ENCODE data around the gene CALML4. TPM values are rescaled to one million over a fixed set of nuclear protein-coding genes. Genes with fewer than 3 reads are reported as not detected.
A peak's percentile ranks its signal among the peaks of the same experiment; 100 is the strongest.
"Not testable (repeated sequence)": the region's sequence is repeated elsewhere in the genome, so short reads cannot be mapped to it uniquely, and the experiment has no call there.

Gene CALML4
- total RNA-seq, 1 experiment from 2014 or later, result 2.2 TPM

- DNase-seq (ENCODE audit: low read depth), result not testable (repeated sequence)
These were observed 20.3 kb upstream of the CALML4 start for GRCh38 chr15:68225442-68225841.

GRCh38 chr15:68224546-68225250, 19.6 kb upstream of the CALML4 start:
- no peak for DNase-seq (ENCODE audit: low read depth)

GRCh38 chr15:68224108-68224507, 19.0 kb upstream of the CALML4 start:
- no peak for DNase-seq (ENCODE audit: low read depth)

- no peak for DNase-seq (ENCODE audit: low read depth)
These were observed 18.0 kb upstream of the CALML4 start for GRCh38 chr15:68223171-68223570.

GRCh38 chr15:68222432-68222743, 17.3 kb upstream of the CALML4 start:
- not testable (repeated sequence) for DNase-seq (ENCODE audit: low read depth)

DNA sequence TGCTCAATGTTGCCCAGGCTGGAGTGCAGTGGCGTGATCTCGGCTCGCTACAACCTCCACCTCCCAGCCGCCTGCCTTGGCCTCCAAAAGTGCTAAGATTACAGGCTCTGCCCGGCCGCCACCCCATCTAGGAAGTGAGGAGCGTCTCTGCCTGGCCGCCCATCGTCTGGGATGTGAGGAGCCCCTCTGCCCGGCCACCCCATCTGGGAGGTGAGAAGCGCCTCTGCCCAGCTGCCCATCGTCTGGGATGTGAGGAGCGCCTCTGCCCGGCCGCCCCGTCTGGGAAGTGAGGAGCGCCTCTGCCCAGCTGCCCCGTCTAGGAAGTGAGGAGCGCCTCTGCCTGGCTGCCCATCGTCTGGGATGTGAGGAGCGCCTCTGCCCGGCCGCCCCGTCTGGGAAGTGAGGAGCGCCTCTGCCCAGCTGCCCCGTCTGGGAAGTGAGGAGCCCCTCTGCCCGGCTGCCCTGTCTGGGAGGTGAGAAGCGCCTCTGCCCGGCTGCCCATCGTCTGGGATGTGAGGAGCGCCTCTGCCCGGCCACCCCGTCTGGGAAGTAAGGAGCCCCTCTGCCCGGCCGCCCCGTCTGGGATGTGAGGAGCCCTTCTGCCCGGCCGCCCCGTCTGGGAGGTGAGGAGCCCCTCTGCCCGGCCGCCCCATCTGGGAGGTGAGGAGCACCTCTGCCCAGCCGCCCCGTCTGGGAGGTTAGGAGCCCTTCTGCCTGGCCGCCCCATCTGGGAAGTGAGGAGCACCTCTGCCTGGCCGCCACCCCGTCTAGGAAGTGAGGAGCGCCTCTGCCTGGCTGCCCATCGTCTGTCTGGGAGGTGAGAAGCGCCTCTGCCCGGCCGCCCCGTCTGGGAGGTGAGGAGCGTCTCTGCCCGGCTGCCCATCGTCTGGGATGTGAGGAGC, 16.6 kb upstream of the CALML4 start:
- DNase-seq (ENCODE audit: low read depth), result not testable (repeated sequence)

DNA sequence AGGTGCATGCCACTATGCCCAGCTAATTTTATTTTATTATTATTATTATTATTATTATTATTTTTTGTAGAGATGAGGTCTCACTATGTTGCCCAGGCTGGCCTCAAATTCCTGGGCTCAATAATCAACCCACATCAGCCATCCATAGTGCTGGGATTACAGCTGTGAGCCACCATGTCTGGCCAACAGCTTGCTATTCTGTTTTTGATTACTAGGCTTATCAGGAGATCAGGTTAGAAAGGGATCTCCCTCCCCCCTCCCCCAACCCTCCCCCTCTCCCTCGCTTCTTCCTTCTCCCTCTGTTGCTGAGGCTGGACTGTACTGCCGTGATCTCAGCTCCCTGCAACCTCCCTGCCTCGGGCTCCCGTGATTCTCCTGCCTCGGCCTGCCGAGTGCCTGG, 15.8 kb upstream of the CALML4 start:
- no peak for DNase-seq (ENCODE audit: low read depth)

DNA sequence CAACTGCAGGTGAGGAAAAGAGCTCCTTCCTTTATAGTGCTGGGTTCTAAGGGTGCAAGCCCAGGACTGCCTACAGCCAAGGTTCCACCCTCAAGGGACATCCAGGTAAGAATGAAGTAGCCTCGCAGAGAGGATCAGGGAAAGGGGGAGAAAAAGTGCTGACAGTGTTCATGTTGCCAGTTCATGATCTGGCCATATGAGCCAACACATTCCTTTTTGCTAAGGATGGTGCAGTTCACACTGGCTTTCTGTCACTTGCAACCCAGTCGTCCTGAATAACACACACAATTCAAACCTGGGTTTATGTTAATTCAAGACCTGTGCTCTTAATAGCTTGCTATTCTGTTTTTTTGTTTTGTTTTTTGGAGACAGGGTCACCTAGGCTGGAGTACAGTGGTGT, 15.4 kb upstream of the CALML4 start:
- no peak for DNase-seq (ENCODE audit: low read depth)

GRCh38 chr15:68218847-68219798, 14.0 kb upstream of the CALML4 start:
- no peak for DNase-seq (ENCODE audit: low read depth)

- no peak for DNase-seq (ENCODE audit: low read depth)
These were observed 13.2 kb upstream of the CALML4 start for GRCh38 chr15:68218331-68218730.

DNA sequence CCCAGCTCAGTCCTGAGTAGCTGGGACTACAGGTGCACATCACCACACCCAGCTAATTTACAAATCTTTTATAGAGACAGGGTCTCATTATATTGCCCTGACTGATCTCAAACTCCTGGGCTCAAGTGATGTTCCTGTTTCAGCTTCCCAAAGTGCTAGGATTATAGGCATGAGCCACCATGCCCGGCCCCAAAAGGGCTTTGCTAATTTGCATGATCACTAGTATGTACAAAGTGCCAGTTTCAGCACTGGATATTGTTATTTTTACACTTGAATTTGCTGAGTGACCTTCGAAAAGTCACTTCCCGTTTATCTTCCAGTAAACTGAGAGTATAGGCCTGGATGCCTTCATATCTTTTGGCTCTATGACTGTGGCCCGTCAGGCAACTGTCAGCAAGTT, 12.2 kb upstream of the CALML4 start:
- no peak for DNase-seq (ENCODE audit: low read depth)

DNA sequence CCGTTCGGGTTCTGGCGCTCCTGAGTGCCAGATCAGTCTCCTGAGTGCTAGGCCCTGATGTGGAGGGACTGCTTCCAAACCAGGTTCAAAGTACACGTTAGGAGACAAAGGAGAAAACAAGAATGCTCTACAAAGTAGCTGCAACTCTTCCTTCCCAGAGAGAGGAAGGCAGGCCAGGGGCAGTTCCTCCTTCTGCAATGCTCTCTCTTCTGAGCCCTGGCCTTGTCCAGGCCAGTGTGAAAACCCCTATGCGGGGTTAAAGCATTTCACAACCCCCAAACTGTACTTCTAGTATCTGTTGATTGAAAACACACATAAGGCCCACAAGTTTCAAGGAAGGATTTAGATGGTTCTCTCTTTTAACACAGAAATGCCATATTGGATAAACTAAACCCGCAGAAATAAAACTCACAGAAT, 9.7 kb upstream of the CALML4 start:
- no peak for DNase-seq (ENCODE audit: low read depth)

GRCh38 chr15:68213991-68214837, 9.1 kb upstream of the CALML4 start:
- DNase-seq (ENCODE audit: low read depth), result no peak

- not testable (repeated sequence) for DNase-seq (ENCODE audit: low read depth)
These were observed 8.3 kb upstream of the CALML4 start for GRCh38 chr15:68213491-68213845.

DNA sequence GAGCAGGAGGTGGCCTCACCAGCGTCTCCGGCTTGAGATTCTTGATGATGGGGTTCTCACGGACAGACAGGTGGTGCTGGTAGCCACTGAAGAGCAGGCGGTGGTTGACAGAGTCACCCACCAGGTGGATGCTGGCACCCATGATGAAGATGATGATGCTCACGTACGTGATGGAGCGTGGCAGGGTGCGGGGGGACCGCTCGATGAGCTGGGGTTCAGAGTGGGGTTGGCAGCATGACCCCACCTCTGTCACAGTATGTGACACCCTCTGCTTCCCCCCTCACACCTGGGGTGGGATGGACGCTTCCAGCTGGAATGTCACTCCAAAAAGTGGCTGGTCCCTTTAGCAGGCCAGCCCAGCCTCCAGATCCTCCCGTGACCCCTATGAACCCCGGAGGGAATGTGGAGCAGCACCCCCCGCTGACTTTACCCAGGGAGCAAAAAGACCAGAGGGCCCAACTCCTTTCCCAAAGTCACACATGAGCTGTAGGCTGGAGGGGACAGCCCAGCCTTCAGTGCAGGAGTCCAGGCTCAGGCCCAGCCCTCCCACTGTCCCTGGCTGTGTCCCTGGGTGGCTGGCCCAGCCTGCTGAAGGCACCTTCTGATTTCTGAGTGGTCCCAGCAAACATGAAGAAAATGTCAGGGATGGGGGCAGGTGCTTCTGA, 6.7 kb upstream of the CALML4 start:
- no peak for DNase-seq (ENCODE audit: low read depth)

DNA sequence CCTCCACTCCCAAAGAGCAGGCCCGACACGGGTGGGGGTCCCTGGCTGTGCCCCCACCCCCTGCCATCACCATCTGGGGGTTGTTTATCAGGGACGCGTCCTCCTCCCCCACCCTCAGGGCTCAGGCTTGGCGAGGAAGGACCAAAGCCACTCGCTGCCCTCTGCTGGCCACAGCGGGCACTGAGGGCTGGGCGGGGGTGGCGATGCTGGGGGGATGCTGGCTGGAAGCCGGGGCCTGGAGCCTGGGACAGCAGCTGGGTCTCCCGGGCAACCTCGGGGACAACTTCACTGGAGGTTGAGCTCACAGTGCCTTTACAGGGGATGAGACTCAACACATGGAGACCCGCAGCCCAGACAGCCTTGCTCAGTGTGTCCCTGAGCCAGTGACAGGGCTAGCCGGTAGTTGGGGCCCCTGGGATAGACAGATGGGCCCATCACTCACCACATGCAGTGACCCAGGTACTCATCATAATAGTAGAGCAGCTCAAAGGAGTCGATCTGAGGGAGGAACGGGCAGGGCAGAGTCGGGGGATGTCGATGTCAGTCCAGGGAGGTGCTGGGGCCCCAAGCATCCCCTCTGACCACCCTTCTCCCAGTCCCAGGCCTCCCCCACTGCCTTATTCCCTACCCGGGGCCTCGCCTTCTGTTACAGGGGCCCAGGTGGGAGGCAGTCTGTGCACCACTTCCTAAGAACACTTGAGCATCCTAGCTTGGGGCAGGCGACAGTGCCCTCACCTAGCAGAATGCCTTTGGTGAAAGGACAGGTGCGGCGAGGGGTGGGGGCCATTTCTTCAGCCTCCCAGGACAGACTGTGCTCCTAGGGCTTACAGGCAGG, 5.9 kb upstream of the CALML4 start:
- DNase-seq (ENCODE audit: low read depth), result peak; percentile 42

- no peak for DNase-seq (ENCODE audit: low read depth)
These were observed 5.3 kb upstream of the CALML4 start for GRCh38 chr15:68210409-68210756.

DNA sequence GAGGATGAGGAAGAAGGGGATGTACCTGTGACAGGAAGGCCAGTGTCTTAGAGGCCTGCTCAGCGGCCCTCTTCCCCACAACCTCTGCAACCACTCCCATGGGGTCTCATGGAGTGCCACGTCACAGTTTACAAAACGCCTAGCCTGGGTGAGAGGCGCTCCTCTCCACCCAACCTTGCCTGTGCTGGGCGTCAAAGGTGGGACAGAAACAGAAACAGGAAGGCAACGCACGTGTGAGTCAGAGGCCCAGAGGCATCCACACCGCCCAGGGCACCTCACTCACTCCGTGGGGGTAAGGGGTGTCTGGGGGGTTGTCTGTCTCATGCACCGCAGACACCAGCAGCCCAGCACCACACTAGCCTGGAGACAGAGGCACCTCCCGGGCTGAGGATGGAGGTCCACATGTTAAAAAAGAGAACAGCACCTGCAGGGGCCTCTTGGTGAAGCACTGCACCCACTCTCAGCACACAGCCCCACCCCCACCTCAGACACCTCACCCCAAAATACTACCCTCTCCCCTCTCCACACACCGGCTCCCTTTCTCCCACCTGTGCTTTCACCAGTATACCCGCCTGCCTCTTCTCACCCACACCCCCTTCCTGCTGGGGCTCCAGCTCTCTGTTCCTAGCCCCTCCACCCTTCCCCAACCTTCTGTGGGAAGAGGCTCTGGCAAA, 4.7 kb upstream of the CALML4 start:
- DNase-seq (ENCODE audit: low read depth), result no peak

DNA sequence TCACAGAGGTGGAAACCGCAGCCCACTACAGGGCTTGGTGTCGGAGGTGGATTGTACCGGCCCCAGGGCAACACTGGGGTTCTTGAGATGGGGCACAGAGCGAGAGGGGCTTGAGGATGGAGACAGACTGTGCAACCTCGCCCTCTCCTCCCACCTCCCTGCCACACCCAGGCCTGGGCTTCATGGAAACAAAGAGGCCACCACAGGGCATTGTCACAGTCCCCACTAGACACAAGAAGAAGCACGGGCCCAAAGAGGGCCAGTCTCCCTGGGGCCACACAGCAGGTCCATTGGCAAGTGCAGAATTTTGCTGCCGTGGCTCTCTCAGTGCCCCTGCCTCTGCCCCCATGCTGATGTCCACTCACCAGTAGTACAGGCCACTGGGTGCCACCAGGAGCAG, 4.1 kb upstream of the CALML4 start:
- no peak for DNase-seq (ENCODE audit: low read depth)

Data from LHCN-M2 (cell line).